Activated T-cell treated with anti-CD3 and anti-CD28 coated beads, Interleukin-2, amount 50 U/mL, for 72 hours (primary cell): ENCODE results near the gene DAGLA. TPM values are rescaled to one million over a fixed set of nuclear protein-coding genes. Genes with fewer than 3 reads are reported as not detected.

Experiments used
- ATAC-seq, 2 donors: fragments of 150-1000 bp; cut with Tn5 transposase; replicated peaks in 1 of 2; 2 replicates each; pipeline ENCODE4 v1.10.0; 2021; ENCODE audit warnings: moderate library complexity in 2 of 2, mild to moderate bottlenecking in 1 of 2
- DNase-seq, 2 donors: peaks; one replicate each; pipeline ENCODE4 v3.0.0; 2021 to 2022; ENCODE audit warnings: mixed read lengths in 1 of 2
- H3K27ac Mint-ChIP-seq: one replicate; pipeline ENCODE4 v1.8.0; 2022; ENCODE audit warnings: mild to moderate bottlenecking, moderate library complexity, mixed read lengths
- H3K27me3 Mint-ChIP-seq: one replicate; pipeline ENCODE4 v1.8.0; 2022; ENCODE audit warnings: low read depth, mixed read lengths
- H3K36me3 Mint-ChIP-seq, 2 donors: one replicate each; pipeline ENCODE4 v1.8.0; 2022; ENCODE audit warnings: mixed read lengths in 2 of 2, mild to moderate bottlenecking in 1 of 2; ENCODE audit not compliant: insufficient read depth in 2 of 2
- H3K4me1 Mint-ChIP-seq: one replicate; pipeline ENCODE4 v1.8.0; 2022; ENCODE audit warnings: low read depth, mixed read lengths
- H3K4me3 Mint-ChIP-seq, 2 donors: one replicate each; pipeline ENCODE4 v1.8.0; 2022; ENCODE audit warnings: mild to moderate bottlenecking in 2 of 2, mixed read lengths in 2 of 2, moderate library complexity in 2 of 2
- H3K9me3 Mint-ChIP-seq, 2 donors: one replicate each; pipeline ENCODE4 v1.8.0; 2022; ENCODE audit warnings: mixed read lengths in 2 of 2
- total RNA-seq, 2 donors: library from RNA; stranded (reverse); gene quantifications; one replicate each; pipeline ENCODE4 v1.2.3, GENCODE V29; 2022

DAGLA gene
- total RNA-seq, 2 donors from 2014 or later: 0.05 to 0.09 TPM

DNA sequence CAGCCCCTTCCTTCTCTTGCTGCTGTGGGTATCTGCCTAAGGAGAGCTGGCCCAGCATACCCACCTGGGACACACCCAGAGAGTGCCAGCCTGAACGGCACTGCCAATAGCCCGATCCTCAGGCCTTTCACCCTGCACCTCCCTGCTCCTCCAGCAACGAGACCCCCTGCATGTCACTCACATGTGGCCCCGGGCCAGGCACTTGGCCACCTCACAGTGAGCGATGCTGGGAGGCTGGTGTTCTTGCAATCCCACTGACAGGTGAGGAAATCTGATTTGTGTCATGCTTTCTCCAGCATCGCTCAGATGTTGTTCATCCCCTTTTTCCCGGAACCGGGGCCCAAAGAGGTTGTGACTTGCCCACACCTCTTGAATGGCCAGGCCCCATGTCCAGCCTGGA lies 20.5 kb downstream of the DAGLA start:
- H3K36me3 Mint-ChIP-seq: no peaks in the 10 kb centered on the region
- no peak for DNase-seq
- no peaks in the 10 kb centered on the region for H3K9me3 Mint-ChIP-seq
- H3K4me1 Mint-ChIP-seq: peaks cover 23% of the 10 kb centered on the region
- H3K27me3 Mint-ChIP-seq: no peaks in the 10 kb centered on the region
- no peak overlapping the region for H3K27ac Mint-ChIP-seq
- no peak for ATAC-seq
- no peak overlapping the region for H3K4me3 Mint-ChIP-seq

DNA sequence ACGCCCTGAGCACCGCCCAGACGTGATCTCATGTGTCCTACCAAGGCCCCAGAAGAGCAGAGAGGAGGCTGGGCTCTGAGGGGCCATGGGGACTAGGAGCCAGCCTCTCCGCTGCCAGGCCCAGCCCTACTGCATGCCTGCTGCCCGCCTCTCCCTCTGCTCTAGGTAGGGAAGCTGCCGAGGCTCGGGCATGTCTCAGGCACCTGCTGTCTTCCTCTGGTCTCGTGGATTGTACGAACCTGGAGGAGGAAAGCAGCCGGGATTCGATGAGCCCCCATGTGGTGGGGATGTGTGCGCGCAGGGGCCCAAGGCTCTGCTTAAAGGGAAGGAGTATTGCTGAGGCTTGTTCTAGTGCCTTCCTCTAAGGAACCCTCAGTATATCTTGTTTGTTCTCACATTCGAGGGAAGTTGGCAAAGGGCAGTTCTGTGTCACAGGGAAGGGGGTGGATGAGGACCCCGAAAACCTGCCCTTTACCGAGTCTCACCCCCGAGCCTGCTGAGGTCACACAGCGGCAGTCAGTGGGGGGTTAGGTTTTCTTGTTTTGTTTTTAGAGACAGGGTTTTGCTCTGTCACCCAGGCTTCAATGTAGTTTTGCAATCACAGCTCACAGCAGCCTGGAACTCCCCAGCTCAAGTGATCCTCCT lies 21.2 kb downstream of the DAGLA start:
- no peak overlapping the region for H3K27ac Mint-ChIP-seq
- no peak overlapping the region for H3K4me3 Mint-ChIP-seq
- DNase-seq (no peak), ATAC-seq (peak in 1 of 2 donors; percentile 10)
- H3K27me3 Mint-ChIP-seq: no peaks in the 10 kb centered on the region
- no peaks in the 10 kb centered on the region for H3K9me3 Mint-ChIP-seq
- H3K36me3 Mint-ChIP-seq: no peaks in the 10 kb centered on the region
- H3K4me1 Mint-ChIP-seq: peaks cover 17% of the 10 kb centered on the region

DNA sequence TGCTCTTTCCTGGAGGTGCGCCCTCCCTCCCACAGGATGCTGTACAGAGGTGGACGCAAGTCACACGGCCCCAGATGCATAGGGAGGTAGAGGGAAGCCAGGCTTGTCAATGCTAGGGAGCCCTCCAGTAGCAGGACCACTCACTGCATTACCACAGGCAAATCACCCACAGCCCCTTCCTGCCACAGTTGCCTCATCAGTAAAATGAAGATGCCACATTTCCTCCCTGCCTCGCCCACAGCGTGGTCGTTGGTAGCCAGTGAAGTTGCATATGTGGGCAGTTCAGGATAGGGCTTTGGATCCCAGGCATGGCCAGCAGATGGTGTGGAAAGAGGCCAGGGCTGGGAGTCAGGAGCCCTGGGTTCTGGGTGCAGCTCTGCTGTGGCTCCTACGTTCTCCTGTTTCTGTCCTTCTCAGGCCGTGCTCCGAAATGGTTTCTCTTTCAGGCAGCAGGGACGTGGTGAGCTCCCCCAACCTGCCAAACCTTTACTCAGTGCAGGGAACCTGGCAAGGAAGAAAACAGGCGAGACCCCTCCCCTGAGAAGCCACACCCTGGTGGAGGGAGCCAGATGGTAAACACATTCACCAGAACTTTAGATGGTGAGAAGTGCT lies 22.6 kb downstream of the DAGLA start:
- Mint-ChIP-seq H3K27me3 (no peaks in the 10 kb centered on the region), H3K9me3 (no peaks in the 10 kb centered on the region), H3K4me3 (peak overlapping the region in 1 of 2 donors; percentile 21), H3K36me3 (no peaks in the 10 kb centered on the region), H3K4me1 (peaks cover 16% of the 10 kb centered on the region), H3K27ac (no peak overlapping the region)
- peak; percentile 36 to 41 for ATAC-seq
- DNase-seq: no peak

DNA sequence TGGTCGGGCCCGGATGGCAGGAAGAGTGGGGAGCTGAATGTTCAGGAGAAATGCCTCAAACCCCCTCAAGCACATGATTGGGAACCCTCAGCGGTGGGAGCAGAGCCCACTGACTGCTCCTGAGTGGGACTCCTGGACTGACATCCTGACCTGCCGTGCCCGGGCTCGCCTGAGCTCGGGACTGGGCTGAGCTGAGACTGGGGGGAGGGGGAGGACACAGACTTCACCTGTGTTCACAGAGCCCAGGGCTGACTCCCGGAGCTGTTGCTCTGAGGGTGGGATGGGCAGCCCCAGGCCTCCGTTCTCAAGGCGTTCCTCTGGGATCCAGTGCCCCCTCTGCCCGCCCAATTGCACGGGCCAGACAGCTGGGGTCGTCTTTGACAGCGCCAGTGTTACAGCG lies 24.6 kb downstream of the DAGLA start:
- Mint-ChIP-seq H3K27me3 (no peaks in the 10 kb centered on the region), H3K9me3 (no peaks in the 10 kb centered on the region), H3K27ac (no peak overlapping the region), H3K4me3 (no peak overlapping the region), H3K4me1 (peaks cover 8% of the 10 kb centered on the region), H3K36me3 (no peaks in the 10 kb centered on the region)
- DNase-seq (no peak), ATAC-seq (no peak)

DNA sequence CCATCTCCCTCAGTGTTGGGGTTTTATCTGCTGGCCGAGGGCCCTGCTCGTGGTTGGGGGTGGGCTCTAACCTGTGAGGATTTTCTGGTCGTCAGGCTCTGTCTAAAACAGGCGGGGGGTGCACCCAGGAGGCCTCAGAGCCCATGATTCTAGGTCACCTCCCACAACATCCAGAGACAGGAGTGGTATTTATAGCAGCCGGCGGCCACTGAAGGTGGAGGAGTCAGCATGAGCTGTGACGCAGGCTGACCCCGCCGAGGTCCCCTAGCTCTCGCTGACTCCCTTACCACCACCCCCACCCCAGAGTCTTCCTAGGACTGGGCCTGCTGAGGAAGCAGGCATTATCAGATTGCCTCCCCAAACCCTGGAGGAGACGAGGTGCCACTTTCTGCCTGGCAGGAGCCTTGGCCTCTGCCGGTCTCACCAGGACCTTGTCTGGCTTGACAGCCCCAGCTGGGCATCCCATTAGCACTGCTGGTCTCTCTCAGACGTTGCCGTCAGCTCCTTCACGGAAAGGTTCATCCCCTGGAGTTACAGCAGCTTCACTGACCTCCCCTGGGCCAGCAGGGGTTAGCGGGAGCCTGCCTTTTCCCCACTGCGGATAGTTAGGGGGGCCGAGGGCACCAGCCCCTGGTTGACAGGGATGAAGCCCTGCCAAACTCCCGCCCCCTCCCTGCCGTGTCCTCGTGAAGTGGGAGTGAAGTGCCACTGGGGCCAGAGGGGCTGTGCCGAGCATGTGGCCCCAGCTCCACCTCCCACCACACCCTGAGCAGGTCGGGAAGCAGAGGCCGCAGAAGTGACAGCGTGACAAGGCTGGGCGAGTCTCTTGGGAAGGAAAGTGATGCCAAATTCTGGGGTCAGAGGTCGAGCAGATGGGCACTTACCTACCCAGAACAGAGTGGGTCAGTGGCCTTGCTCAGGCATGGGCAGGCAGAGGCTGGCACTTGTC lies 26.5 kb downstream of the DAGLA start:
- DNase-seq: no peak
- Mint-ChIP-seq H3K36me3 (no peaks in the 10 kb centered on the region), H3K27me3 (no peaks in the 10 kb centered on the region), H3K27ac (no peak overlapping the region), H3K9me3 (no peaks in the 10 kb centered on the region), H3K4me3 (no peak overlapping the region), H3K4me1 (peaks cover 8% of the 10 kb centered on the region)
- no peak for ATAC-seq

DNA sequence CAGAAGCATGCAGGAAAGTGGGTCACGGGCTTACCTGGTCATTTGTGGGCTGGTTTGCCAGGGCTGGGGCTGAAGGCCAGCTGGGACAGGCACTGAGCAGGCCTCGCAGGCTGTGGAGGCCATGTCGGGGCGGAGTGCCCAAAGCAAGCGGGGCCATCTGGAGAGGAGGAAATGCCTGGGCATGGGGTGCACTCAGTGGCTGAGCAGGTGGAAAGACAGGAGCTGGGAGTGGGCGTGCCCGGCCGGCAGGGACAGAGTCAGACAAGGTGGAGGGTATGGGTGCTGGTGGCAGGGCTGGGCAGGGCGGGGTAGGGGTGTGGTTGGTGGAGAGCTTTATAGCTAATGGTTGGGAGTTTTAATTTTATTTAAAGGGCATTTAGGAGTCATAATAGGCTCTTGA lies 27.4 kb downstream of the DAGLA start:
- no peak for ATAC-seq

DNA sequence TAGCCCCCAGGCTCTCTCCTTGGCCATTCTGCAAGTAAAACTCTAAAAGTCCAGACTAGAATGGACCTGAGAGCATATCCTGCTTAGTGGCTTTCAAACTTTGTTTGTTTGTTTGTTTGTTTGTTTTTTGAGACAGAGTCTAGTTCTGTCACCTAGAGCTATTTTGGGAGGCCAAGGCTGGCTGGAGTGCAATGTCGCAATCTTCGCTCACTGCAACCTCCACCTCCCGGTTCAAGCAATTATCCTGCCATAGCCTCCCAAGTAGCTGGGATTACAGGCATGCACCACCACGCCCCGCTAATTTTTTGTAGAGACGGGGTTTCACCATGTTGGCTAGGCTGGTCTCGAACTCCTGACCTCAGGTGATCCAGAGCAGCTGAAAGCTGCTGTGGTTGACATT lies 28.9 kb downstream of the DAGLA start:
- H3K9me3 Mint-ChIP-seq: no peaks in the 10 kb centered on the region
- H3K27ac Mint-ChIP-seq: no peak overlapping the region
- no peaks in the 10 kb centered on the region for H3K4me1 Mint-ChIP-seq
- no peaks in the 10 kb centered on the region for H3K27me3 Mint-ChIP-seq
- no peaks in the 10 kb centered on the region for H3K36me3 Mint-ChIP-seq
- no peak overlapping the region for H3K4me3 Mint-ChIP-seq
- ATAC-seq (no peak), DNase-seq (no peak)

More for the DNA sequence above, 27.4 kb downstream of the DAGLA start:
- peaks cover 6% of the 10 kb centered on the region for H3K4me1 Mint-ChIP-seq
- DNase-seq: no peak
- H3K27ac Mint-ChIP-seq: no peak overlapping the region
- no peak overlapping the region for H3K4me3 Mint-ChIP-seq
- no peaks in the 10 kb centered on the region for H3K36me3 Mint-ChIP-seq
- H3K9me3 Mint-ChIP-seq: no peaks in the 10 kb centered on the region
- H3K27me3 Mint-ChIP-seq: no peaks in the 10 kb centered on the region

GRCh38 chr11:61709572-61709971 lies 29.4 kb downstream of the DAGLA start:
- H3K27ac Mint-ChIP-seq: no peak overlapping the region
- no peaks in the 10 kb centered on the region for H3K27me3 Mint-ChIP-seq
- no peak for ATAC-seq
- H3K9me3 Mint-ChIP-seq: no peaks in the 10 kb centered on the region
- no peaks in the 10 kb centered on the region for H3K4me1 Mint-ChIP-seq
- DNase-seq: no peak
- no peaks in the 10 kb centered on the region for H3K36me3 Mint-ChIP-seq
- H3K4me3 Mint-ChIP-seq: no peak overlapping the region

DNA sequence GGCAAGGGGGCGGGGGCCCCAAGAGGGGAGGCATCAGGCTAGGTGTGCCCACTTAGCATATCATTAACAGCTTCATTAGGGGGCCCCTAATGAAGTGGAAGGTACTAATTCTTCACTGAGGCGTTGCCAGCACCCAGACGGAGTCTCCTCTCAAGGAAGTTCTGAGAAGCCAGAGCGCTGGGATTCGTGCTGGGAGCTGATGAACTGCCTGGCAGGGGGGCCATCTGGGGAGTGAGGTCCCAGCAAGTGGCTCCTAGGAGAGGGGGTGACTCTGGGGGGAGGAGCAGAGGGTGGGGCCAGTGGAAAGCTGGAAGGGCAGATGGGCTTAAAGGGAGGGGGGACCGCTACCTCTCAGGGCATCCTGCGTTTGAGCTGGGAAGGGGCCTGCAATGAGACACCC lies 29.8 kb downstream of the DAGLA start:
- DNase-seq: no peak
- Mint-ChIP-seq H3K4me1 (no peaks in the 10 kb centered on the region), H3K27ac (no peak overlapping the region), H3K36me3 (no peaks in the 10 kb centered on the region), H3K27me3 (no peaks in the 10 kb centered on the region), H3K4me3 (no peak overlapping the region), H3K9me3 (no peaks in the 10 kb centered on the region)
- no peak for ATAC-seq

DNA sequence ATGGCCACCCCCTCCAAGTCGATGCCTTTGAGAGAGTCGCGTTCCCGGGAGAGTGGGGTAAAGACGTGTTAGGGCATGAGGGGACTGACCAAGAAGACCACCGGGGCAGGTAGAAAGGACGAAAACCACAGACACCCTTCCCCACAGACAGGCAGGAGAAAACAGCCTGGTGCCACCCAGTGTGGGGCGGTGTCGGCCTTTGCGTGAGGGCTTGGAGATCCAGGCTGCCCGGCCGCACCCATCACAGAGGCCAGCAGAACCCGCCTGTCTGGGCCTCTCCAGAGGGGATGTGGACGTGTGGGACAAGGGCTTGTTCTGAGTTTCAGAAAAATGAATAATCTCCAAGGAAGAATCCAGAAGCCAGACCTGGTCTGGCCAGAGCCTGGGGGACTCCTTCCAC lies 30.8 kb downstream of the DAGLA start:
- no peak for DNase-seq
- Mint-ChIP-seq H3K4me1 (no peaks in the 10 kb centered on the region), H3K27me3 (peaks cover 2% of the 10 kb centered on the region), H3K9me3 (no peaks in the 10 kb centered on the region), H3K27ac (no peak overlapping the region), H3K36me3 (no peaks in the 10 kb centered on the region), H3K4me3 (no peak overlapping the region)
- no peak for ATAC-seq

- Mint-ChIP-seq H3K9me3 (no peaks in the 10 kb centered on the region), H3K36me3 (no peaks in the 10 kb centered on the region), H3K4me3 (no peak overlapping the region), H3K27me3 (peaks cover 6% of the 10 kb centered on the region), H3K4me1 (no peaks in the 10 kb centered on the region), H3K27ac (no peak overlapping the region)
- ATAC-seq: no peak
- no peak for DNase-seq
Observed at GRCh38 chr11:61711498-61711897, 31.3 kb downstream of the DAGLA start.

DNA sequence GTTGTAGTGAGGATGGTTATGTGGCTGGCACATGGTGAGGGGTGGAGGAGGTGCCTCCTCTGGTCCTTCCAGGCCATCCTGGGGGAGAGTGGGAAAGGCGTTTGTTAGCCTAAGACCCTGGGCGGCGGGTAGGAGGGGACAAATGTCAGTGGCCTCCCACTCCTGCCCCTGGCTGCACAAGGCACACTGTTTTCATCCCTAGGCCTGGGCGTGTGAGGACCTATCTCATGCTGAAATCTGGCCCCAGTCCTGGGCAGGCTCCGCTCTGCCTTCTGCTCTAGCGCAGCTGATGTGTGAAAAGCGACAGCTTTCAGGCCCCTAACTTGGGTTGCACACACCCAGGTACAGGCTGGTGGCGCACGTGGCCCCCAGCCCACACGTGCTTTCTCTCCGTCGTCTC lies 32.1 kb downstream of the DAGLA start:
- H3K4me3 Mint-ChIP-seq: no peak overlapping the region
- no peaks in the 10 kb centered on the region for H3K9me3 Mint-ChIP-seq
- peaks cover 6% of the 10 kb centered on the region for H3K27me3 Mint-ChIP-seq

GRCh38 chr11:61712846-61713245 lies 32.7 kb downstream of the DAGLA start:
- H3K27ac Mint-ChIP-seq: no peak overlapping the region
- no peaks in the 10 kb centered on the region for H3K9me3 Mint-ChIP-seq
- H3K36me3 Mint-ChIP-seq: no peaks in the 10 kb centered on the region
- H3K4me3 Mint-ChIP-seq: no peak overlapping the region
- H3K27me3 Mint-ChIP-seq: peaks cover 6% of the 10 kb centered on the region
- no peak for ATAC-seq
- DNase-seq: no peak
- H3K4me1 Mint-ChIP-seq: no peaks in the 10 kb centered on the region

More for the DNA sequence above, 32.1 kb downstream of the DAGLA start:
- DNase-seq: no peak
- no peak for ATAC-seq
- Mint-ChIP-seq H3K27ac (no peak overlapping the region), H3K36me3 (no peaks in the 10 kb centered on the region), H3K4me1 (no peaks in the 10 kb centered on the region)
